ENCODE measurements around the gene PDF.
"Not testable (repeated sequence)": the region's sequence is repeated elsewhere in the genome, so short reads cannot be mapped to it uniquely, and the experiment has no call there.

PDF gene

DNA sequence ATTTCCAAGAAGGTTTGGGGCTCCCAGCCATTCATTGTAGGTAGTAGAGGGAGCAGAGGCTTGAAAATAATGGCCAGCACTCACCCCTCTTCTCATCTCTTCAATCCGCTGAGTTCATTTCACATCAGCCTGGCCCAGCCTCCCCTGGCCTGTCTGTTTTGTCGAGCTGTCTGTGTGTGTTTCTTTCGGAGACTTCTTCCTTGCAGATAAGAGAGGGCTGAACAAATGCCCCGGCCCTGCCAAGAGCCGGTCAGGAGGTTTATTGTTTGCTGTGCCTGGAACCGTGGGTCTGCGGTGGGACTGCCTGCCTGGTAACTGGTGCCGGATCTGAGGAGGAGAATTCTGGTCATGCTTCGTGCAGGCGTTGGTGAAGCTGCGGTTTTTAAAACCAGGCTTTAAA lies 15.9 kb downstream of the PDF start:
- DNase-seq: no peak

DNA sequence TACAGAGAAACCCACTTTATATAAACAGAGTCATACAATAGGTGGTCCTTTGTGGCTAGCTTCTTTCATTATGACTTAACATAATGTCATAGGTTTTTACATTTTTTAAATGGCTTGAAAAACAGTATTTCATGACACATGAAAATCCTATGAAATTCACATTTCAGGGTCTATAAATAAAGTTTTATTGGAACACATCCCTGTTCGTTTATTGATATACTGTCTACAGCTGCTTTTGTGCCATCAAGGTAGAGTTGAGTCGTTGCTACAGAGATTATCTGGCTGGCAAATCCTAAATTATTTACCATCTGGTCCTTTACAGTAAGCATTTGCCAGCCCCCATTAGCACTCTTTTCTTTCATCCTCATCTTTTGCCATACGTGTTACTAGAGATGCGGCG lies 16.9 kb downstream of the PDF start:
- no peak for DNase-seq

DNA sequence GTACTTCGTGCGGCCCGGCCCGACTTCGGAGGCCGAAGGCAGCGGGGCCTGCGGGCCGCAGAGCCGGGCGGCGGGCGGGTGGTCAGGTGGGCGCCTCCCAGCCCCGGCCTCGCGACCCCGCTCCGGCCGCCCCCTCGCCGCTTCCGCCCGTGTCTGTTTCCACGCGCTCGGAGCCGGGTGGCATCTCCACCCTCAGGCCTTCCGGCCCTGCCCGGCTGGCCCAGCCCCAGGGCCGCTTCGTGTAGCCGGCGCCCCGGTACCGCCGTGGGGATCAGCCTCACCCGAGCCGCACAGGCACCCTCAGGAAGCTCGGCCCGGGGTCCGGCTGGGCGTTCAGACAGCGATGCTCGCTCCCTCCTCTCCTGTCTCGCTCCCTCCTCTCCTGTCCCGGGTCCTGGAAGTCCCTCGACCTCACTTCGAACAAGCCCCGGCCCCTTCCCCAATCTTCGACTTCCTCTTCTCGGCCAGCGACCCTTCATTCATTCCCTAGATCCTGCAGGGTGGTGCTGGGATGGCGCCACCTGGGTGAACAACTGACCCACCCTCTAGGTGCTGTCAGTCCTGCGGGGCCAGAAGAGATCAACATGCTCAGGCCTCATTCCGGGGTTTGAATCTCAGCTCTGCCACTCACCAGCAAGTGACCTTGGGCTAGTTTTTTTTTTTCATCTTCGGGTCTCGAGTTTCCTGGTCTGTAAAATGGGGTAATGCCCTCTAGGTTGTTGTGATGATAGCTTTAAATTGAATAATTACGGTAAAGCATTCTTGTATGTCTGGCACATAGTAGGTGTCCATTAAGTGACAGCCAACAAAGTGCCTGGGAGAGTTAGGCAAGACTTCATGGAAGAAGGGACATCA lies 18.6 kb downstream of the PDF start:
- DNase-seq: peak; percentile 9 to 41

DNA sequence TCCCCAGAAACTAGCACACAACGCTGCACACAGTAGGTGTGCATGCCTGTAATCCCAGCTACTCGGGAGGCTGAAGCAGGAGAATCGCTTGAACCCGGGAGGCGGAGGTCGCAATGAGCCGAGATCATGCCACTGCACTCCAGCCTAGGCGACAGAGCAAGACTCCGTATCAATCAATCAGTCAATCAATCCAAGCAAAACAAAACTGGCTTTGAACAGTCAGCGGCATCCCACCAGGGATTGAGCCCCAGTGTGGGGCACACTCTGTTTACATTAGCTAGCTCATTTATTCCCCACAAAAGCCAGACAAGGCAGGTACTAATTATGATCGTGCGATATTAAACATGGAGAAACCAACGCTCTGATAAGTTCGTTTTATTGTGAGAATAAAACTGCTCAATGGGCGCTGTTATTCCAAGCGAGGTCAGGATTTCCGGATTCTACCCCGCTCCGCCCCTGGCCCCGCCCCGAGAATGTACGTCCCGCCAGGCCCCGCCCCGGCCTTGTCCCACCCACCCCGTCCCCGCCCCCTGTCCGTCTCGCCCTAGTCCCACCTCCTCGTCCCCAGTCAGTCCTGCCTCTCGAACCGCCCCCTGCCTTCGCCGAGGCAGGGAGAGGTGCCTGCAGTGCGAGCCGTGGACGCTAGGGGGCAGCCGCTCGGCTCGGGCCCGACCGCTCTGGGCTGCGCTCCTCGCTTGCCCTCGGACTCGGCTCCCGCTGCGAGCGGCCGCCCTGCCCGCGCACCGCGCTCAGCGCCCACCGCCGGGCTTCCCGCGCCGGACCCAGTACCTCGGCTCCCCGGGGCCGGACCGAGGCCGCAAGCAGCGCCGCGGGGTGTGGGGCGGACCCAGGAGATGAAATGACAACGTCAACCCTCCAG lies 19.5 kb downstream of the PDF start, which contains the start of gene VPS4A:
TSS of gene VPS4A (plus strand) at position 698 of the 880 bp plus-strand sequence. CDS start at position 860, 162 bp downstream.
- DNase-seq: peak; percentile 94 to 95

DNA sequence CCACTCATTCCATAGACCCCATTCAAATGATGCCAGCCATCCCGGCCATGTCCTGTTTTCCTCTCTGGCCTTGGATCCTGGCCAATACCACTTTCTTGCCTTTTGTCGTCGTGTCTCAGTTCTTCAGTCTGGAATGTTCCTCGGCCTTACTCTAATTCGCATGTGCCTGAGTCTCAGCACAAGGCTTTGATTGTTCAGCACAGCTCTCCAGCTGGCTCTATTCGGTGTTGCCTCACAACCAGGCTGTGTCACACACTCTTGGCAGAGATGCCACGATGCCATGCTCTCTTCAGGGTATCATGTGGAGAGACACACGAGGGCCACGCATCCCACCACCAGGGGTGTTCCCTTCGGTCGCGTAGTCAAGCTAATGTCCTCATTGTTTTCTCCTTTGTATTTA lies 21.1 kb downstream of the PDF start:
- DNase-seq: no peak

DNA sequence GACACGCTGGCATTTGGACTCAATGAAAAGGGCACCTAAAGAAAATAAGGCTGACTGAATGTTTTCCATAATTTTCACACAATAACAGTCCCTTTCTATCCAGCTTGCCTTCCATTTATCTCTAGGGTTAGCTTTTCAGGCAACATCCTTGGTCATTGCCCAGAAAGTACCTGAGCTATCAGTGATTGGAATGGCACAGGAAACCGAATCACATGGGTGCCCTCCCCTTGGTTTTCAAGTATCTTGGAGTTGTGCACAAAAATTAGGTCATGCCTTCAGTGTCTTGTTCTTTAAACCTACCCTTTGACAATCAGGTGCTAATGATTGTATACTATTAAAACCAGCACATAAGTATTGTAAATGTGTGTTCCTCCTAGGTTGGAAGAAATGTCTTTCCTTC lies 22.5 kb downstream of the PDF start:
- no peak for DNase-seq

DNA sequence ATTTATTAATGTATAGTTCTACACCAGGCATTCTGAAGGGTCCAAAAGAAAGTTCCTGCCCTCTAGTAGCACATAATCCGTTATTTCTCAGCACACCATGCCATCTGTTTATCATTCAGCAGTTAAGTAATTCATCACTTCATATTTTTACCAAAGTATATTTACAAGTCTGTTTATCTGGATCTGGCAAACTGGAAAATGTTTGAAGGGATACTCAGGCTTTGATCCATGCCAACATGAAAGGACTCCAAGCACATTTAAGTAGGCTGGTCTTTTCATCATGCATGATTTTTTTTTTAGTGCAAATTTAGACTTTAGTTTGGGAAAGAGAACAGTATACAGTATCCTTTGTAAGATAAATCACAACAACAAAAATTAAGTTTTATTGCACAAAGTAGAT lies 23.3 kb downstream of the PDF start:
- DNase-seq: no peak

DNA sequence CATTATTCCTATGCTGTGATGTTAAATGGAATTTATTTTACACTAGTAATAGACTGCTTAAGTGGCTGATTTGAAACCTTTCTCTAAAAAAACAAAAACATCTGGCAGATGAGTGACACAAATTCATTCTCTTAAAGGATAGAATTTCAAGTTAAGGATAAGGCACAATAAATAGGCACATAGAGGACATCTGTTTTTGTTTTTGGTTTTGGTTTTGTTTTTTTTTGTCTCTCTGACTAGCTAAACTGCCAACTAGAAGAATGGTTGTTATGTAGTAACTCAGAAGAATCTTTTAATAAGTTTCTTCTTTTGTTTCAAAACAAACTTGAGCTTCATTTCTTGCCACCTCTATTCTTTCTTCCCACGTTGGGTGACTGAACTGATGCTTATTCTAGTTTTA lies 24.4 kb downstream of the PDF start:
- no peak for DNase-seq

DNA sequence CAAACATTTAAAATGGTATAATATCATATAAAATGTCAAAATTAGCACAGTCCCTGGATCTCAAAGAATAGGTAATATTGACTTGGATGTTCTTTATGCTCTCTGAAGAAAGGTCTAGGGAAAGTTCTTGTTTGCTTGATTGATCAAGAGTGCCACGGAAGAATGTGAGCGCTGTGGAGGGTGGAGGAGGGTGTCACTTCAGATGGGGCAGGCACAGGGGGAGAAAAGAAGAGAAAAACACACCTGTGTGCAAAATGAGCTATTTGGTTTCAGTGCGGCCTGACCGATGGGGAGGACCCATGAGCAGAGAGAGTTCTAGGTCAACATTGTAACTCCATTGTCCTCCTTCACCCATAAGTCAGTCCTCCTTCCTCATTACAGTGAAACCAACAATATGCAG lies 28.1 kb downstream of the PDF start:
- no peak for DNase-seq

DNA sequence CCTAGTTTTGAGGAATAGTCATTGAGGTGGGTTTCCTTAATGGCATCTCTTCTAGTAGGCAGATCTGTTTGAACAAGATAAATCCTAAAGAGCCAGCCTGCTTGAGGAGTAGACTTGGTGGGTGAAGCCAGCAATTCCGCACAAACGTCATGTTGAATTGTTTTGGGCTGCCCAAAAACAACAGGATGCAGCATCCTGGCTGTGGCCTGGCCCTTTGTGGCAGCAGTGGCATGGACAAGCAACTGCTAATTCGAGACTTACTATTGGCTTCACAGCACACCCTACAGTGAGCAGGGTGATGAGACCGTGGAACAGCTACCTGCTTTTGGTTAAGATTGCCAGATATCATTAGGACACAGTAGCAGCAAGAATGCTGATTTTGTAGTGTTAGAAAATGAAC lies 28.5 kb downstream of the PDF start:
- no peak for DNase-seq

DNA sequence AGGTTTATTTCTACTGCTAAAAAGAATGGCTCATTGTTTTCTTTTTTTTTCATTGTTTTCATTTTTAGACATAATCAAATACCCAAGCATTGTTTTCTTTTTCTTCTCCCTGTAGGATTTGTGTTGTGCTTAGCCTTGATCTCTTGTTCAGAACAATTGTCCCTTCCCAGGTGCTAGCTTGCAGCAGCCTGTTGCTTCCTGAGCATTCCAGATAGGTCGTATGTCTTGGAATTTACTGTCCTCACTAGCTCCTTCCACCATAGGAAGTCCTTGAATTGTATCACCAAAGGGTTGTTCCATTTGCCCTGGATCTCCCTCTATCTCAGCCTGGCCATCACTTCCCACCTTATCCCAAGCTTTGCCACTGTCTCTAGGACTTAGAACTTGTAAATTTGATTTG lies 29.2 kb downstream of the PDF start:
- DNase-seq: no peak

DNA sequence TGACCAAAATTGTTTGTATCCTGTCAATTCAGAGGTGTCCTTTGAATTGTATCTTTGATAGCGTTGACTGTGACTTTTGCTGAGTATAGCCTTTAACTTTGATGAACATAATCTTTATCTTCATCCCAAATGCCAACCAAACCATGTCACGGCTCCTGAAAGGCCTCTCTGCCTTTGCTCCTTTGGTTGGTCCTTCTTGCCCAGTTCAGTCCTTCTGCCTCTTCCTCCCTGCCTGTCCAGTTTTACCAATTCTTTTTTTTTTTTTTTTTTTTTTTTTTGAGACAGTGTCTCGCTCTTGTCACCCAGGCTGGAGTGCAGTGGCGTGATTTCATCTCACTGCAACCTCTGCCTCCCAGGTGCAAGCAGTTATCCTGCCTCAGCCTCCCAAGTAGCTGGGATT lies 32.1 kb downstream of the PDF start:
- DNase-seq: no peak

DNA sequence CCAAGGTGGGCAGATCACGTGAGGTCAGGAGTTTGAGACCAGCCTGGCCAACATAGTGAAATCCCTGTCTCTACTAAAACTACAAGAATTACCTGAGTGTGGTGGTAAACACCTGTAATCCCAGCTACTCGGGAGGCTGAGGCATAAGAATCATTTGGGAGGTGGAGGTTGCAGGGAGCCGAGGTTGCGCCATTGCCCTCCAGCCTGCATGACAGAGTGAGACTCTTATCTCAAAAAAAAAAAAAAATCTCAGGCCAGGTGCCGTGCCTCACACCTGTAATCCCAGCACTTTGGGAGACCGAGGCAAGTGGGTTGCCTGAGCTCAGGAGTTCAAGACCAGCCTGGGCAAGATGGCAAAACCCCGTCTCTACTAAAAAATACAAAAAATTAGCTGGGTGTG lies 33.6 kb downstream of the PDF start:
- DNase-seq: not testable (repeated sequence)

DNA sequence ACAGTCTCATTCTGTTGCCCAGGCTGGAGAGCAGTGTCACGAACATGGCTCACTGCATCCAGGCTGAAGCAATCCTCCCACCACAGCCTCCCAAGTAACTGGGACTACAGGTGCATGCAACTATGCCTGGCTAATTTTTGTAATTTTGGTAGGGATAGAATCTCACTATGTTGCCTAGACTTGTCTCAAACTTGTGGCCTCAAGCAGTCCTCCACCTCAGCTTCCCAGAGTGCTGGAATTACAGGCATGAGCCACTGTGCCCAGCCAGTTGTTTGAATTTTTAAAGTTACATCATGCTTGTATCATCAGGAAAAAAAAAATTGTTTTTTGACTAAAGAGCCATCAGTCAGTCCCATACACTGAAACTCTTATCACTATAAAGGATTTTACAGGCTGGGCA lies 36.3 kb downstream of the PDF start:
- DNase-seq: no peak

DNA sequence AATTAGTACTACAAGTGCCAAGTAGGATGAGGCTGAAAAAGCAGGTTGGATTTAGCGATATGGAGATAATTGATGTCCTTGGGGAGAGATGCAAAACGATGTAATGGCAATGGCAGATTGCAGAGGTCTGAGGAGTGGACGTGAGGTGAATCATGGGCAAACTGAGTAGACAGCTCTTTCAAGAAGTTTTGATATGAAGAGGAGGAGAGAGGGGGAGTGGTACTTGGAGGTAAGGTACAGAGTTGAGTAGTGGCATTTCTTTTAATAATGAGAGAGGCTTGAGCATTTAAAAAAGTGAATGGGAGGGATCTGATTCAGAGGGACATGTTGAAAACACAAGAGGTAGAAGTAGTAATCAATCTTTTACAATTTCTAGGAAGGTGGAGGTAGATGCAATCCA lies 37.0 kb downstream of the PDF start:
- DNase-seq: no peak

DNA sequence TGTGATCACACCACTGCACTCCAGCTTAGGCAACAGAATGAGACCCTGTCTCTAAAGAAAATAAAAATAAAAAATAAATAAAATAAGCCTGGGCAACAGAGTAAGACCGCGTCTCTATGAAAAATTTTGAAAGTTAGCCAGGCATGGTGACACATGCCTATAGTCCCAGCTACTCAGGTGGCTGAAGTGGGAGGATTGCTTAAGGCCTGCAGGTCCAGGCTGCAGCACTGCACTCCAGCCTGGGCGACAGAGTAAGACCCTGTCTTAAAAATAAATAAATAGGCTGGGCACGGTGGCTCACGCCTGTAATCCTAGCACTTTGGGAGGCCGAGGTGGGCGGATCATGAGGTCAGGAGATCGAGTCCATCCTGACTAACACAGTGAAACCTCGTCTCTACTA lies 38.7 kb downstream of the PDF start:
- not testable (repeated sequence) for DNase-seq

DNA sequence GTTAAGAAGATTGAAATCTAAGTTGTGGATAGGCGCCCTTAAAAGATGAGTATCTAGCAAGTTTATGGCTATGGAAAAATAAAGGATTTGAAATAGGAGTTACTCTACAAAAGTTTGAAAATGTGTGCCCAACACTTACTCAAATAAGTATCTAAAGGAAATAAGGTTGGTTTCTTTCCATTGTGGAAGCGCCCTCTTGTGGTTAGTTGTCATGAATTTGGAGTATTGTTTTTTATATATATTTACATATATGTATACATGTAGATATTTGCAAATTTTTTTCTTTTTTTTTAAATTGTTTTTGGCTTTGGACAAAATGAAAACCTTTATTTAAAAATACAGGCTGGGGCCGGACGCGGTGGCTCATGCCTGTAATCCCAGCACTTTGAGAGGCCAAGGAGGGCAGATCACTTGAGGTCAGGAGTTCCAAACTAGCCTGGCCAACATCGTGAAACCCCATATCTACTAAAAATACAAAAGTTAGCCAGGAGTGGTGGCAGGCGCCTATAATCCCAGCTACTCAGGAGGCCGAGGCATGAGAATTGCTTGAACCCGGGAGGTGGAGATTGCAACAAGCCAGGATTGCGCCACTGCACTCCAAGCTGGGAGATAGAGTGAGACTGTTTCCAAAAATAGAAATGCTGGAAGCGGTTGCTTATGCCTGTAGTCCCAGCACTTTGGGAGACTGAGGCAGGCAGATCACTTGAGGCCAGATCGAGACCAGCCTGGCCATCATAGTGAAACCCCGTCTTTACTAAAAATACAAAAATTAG lies 43.3 kb downstream of the PDF start:
- peak; percentile 58 to 84 for DNase-seq

DNA sequence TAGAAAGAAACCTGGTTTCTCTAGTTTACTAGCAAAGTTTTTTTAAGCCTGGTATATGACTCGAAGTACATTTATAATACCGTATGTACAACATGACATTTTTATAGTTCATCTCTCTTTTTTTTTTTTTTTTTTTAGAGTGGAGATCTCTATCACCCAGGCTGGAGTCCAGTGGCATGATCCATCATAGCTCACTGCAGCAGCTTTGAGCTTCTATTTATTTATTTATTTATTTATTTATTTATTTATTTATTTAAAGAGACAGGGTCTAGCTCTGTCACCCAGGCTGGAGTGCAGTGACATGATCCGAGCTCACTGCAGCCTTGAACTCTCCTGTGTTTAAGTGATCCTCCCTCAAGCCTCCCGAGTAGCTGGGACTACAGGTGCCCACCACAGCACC lies 45.1 kb downstream of the PDF start:
- no peak for DNase-seq

DNA sequence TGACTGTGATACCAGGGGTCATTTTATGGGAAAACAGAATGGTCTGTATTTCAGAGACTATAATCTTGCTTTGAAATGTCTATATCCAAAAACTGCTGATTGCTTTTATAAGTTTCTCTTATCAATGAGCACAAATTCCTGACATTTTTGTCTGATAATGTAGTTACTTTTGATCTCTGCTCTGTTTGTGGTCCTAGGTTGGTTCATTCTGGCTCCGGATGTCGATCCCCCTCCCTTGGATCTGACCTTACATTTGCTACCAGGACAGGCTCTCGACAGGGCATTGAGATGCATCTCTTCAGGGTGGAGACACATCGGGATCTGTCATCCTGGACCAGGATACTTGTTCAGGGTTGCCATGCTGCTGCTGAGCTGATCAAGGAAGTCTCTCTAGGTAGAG lies 46.5 kb downstream of the PDF start:
- no peak for DNase-seq

DNA sequence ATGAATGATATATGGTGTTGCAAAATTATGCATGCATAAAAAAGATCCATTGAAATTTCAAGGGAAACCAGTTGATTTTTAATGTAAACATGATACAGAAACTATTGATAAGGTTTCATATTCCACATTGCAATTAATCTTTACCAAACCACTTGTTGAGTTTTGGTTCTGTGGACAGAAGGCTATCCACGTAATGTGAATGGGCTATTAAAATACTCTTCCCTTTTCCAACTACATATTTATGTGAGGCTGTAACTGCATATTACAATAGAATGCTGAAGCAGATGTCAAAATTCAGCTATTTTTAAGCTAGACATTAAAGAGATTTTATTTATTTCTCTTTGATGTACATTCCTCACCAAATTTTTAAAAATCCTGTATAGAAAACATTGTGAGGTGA lies 53.0 kb downstream of the PDF start:
- DNase-seq: no peak
